GM18517 (cell line): Measurements from ENCODE around the gene MTUS2.

Experiments
- ATAC-seq: cut with Tn5 transposase; IDR thresholded peaks from one replicate; pipeline ENCODE4 v1.9.1; 2021; ENCODE audit warnings: mild to moderate bottlenecking, moderate library complexity; ENCODE audit not compliant: unreplicated experiment

MTUS2 gene

GRCh38 chr13:29537736-29538651 lies 717.9 kb downstream of the MTUS2 start:
- no peak for ATAC-seq

DNA sequence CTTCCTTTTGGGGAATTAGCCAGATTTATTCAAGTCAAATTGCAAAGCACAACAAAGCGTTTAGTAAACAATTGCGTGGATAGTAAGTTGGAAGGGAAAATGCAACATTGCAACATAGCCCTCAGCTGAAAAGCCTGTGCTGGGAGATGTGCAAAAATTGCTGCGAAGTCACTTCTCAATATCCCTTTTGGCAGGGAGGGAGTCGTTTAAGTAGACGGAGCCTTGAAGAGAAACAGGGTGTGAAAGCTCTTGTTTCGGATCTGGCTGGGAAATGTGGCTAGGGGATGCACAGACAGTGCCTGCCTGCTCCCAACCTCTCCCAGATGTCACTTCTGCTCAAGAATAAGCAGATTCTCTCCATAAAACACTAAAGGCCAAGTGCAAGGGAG lies 718.5 kb downstream of the MTUS2 start:
- no peak for ATAC-seq

DNA sequence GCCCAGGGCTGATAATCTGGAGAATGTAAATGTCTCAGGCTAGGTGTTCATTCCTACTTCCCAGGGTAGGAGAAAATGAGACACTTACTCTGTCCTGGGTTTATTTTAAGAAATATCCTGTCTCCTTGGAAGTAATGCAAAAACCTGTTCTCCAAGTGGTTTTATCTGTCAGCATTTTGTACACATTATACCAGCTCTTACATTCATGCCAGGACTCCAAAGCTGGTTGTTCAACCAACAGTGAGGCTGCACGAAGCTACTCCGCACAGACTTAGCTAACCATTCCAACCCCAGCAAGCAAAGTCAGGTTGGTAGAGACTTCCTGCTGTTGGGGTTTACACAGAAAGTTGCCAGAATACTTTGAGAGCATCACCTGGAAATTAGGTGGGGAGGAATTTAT lies 719.7 kb downstream of the MTUS2 start:
- no peak for ATAC-seq

DNA sequence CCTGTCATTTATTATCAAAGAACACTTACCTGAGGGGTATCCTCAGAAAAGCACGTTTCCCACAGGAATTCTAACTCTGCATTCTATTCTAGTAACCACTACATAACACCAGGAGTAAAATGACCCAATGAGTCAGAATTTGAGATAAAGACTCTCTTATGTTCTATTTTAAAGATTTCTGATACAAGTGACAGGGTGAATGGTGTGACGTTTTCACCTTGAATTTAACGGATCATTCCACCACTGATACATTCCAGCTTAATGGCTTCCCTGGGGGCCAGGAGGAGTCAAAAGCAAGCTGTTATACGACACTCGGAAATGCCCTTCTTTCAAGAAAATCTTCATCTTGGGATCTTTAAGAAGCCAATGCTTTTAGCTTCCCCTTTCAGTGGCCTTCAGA lies 720.2 kb downstream of the MTUS2 start:
- ATAC-seq: no peak

GRCh38 chr13:29540799-29541198 lies 720.7 kb downstream of the MTUS2 start:
- ATAC-seq: no peak

GRCh38 chr13:29541400-29541799 lies 721.3 kb downstream of the MTUS2 start:
- ATAC-seq: no peak

DNA sequence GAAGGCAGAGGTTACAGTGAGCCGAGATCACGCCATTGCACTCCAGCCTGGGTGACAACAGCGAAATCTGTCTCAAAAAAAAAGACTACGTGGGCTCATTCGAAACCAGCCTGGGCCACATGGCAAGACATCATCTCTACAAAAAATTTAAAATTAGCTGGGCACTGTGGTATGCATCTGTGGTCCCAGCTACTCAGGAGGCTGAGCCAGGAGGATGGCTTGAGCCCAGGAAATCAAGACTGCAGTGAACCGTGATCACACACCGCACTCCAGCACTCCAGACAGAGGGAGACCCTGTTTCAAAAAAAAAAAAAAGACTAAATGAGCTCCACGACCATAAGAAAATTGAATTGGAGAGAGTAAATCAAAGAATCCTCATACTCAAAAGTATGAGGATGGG lies 722.2 kb downstream of the MTUS2 start:
- no peak for ATAC-seq

- ATAC-seq: peak; percentile 98
Observed at GRCh38 chr13:29543230-29544215, 723.4 kb downstream of the MTUS2 start.

DNA sequence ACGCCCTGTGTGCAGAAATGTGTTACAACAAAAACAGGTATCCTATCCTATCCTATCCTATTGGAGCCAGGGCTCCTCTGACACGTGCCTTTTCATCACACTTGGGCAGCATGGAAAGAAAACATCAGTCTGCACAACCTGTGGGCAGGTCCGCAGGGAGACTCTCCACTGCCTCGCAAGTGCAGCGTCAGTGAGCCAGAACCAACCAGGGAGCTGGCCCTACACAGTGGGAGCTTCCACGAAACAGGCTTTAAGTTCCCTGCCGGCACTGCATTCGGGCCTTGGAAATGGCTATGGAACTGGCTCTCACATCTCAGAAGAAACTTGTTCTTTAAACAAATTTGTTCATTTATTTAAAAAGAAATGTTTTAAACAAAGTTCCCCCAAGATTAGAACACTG lies 725.8 kb downstream of the MTUS2 start:
- ATAC-seq: no peak

- ATAC-seq: no peak
Observed at GRCh38 chr13:29546662-29547061, 726.5 kb downstream of the MTUS2 start.

DNA sequence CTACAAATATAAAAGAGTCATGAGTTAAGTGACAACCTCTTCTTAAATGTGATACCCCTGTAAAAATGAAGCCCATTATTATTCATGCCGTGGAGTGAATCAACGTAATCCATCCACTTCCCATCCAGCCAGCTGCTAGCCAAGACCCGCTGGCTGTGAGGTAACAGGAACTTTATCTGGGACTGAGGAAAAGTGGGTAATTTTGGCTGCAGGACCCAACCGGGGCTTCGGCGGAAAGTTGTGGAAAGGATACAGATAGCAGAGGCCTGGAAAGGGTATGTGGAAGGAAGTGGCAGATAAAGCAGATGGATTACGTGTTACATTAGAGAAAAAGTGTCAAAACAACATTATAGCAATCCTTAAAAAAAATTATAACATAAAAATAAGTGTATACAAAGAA lies 727.0 kb downstream of the MTUS2 start:
- no peak for ATAC-seq

- ATAC-seq: no peak
Observed at GRCh38 chr13:29548722-29549121, 728.6 kb downstream of the MTUS2 start.

GRCh38 chr13:29550430-29550988 lies 730.4 kb downstream of the MTUS2 start:
- ATAC-seq: no peak

GRCh38 chr13:29551214-29551613 lies 731.1 kb downstream of the MTUS2 start:
- ATAC-seq: no peak
